Kidney (tissue), 14 donors: Measurements from ENCODE around the gene PRKCZ. TPM values are rescaled to one million over a fixed set of nuclear protein-coding genes. Genes with fewer than 3 reads are reported as not detected.

Experiments used
- DNase-seq, 5 donors: peaks; one replicate each; pipeline ENCODE4 v3.0.0-alpha.2; 2013 to 2020
- FAIRE-seq: peaks from 2 replicates; lab custom pipeline; 2012; peaks lifted over from hg19 to GRCh38; lab: Jason Lieb, UNC
- H3K27ac ChIP-seq, 2 donors: one replicate each; pipeline ENCODE4 v1.7.0; 2013; ENCODE audit warnings: low read depth in 2 of 2, low read length in 2 of 2, inconsistent platforms in 1 of 2
- H3K27me3 ChIP-seq: one replicate; pipeline ENCODE4 v1.7.1; 2013; ENCODE audit warnings: low read length, inconsistent platforms; ENCODE audit not compliant: control insufficient read depth, insufficient read depth
- H3K36me3 ChIP-seq, 3 donors: one replicate each; pipeline versions ENCODE4 v1.7.0 to v1.7.1; 2013; ENCODE audit warnings: low read length in 3 of 3, control low read depth in 1 of 3, inconsistent platforms in 1 of 3; ENCODE audit not compliant: insufficient read depth in 3 of 3, control insufficient read depth in 2 of 3
- H3K4me1 ChIP-seq, 3 donors: one replicate each; pipeline versions ENCODE4 v1.7.0 to v1.7.1; 2013; ENCODE audit warnings: low read length in 3 of 3, inconsistent platforms in 1 of 3, low read depth in 1 of 3; ENCODE audit not compliant: control insufficient read depth in 2 of 3, insufficient read depth in 2 of 3
- H3K4me3 ChIP-seq, 3 donors: one replicate each; pipeline versions ENCODE4 v1.7.0 to v1.8.1; 2013; ENCODE audit warnings: low read length in 3 of 3, control low read depth in 1 of 3, inconsistent platforms in 1 of 3
- H3K9ac ChIP-seq, 3 donors: one replicate each; pipeline versions ENCODE4 v1.7.0 to v1.7.1; 2013; ENCODE audit warnings: low read length in 3 of 3, control low read depth in 1 of 3, inconsistent platforms in 1 of 3
- H3K9me3 ChIP-seq, 3 donors: one replicate each; pipeline versions ENCODE4 v1.7.0 to v1.7.1; 2013; ENCODE audit warnings: low read length in 3 of 3, control low read depth in 1 of 3, inconsistent platforms in 1 of 3; ENCODE audit not compliant: control insufficient read depth in 2 of 3, insufficient read depth in 1 of 3
- CTCF ChIP-seq: IDR thresholded peaks from 3 replicates; pipeline ENCODE4 v1.5.1; 2012; ENCODE audit warnings: mild to moderate bottlenecking, moderate library complexity, borderline replicate concordance; ENCODE audit not compliant: insufficient read depth; ENCODE audit errors: extremely low read depth
- intact Hi-C: fragments of 100-400 bp; cut with DNase I; formaldehyde crosslinking; loops from one replicate; pipeline ENCODE4 v1.11.1; 2022
- polyA plus RNA-seq: library from polyadenylated mRNA; stranded (reverse); fragments of 350-450 nt; fragmentation: Illumina TruSeq; extraction: RNeasy Lipid Tissue Mini Kit (QIAGEN cat#74804); gene quantifications from one replicate; pipeline ENCODE4 v1.2.3, GENCODE V29; 2014; ENCODE audit warnings: low read depth, low replicate concordance; ENCODE audit not compliant: insufficient read depth
- total RNA-seq: library from RNA; stranded (reverse); fragmentation: NEBNext Ultra II Directional; extraction: Animal tissue kit (Norgen Biotek cat#: 25700); gene quantifications from one replicate; pipeline ENCODE4 v1.2.1, GENCODE V29; 2021
- donor health status: control.
- donor health status: control.
- donor health status: control.
- donor health status: control.
- donor health status: control.
- donor health status: DM: yes; HTN: yes; CAD: no.
- donor health status: Normal renal cell carcinoma (clear cell type).

The PRKCZ gene
- total and polyA plus RNA-seq, 2 donors from 2014 or later = 24.7 to 42.4 TPM

DNA sequence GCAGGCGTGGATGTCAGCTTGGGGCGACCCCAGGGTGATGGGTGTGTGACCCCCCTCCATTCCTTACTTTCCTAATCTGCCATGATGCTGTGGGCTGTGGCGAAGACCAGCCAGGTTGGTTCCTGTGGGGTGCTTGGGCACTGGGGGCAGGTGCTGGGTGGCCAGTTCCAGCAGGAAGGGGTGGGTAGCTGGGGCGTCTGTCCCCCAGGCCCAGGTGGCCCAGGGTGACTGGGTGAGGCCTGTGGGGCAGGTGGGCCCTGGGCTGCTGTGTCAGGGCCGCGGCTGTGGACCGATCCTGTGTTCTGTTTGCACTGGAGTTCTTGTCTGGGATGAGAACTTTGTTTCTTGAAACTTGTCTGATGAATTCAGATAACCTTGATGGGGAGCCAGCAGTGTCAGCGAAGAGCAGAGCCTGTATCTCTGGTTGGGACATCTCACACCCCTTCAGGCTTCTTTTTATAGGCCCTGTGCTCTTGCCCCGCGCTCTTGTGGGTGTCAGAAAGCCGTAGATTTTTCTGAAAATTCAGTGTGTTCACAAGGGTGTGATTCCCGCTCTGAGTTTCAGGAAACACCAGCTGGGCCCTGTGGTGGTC is 3.7 kb downstream of the PRKCZ start:
- no peak for TF ChIP-seq CTCF
- no peak for FAIRE-seq
- no peak overlapping the region for H3K4me3 ChIP-seq
- no peak overlapping the region for H3K9ac ChIP-seq
- peaks cover 2% of the 10 kb centered on the region for H3K27me3 ChIP-seq
- no peak overlapping the region for H3K27ac ChIP-seq
- peaks cover 0 to 2% (median 0%) of the 10 kb centered on the region in 3 donors for H3K36me3 ChIP-seq
- intact Hi-C loops = no loop called here
- peaks cover 0 to 11% (median 5%) of the 10 kb centered on the region in 3 donors for H3K4me1 ChIP-seq
- H3K9me3 ChIP-seq = no peaks in the 10 kb centered on the region
- peak in 2 of 5 donors; percentile 48 to 58 for DNase-seq

- Histone ChIP-seq H3K27ac (no peak overlapping the region), H3K27me3 (no peaks in the 10 kb centered on the region), H3K36me3 (peaks cover 0 to 6% (median 0%) of the 10 kb centered on the region in 3 donors), H3K9ac (no peak overlapping the region), H3K4me3 (no peak overlapping the region), H3K9me3 (no peaks in the 10 kb centered on the region), H3K4me1 (peaks cover 0 to 6% (median 2%) of the 10 kb centered on the region in 3 donors)
- intact Hi-C loops = no loop called here
- TF ChIP-seq CTCF = no peak
- FAIRE-seq = no peak
- no peak for DNase-seq
Observed at GRCh38 chr1:2054560-2054959, 4.3 kb downstream of the PRKCZ start.

- no peak overlapping the region for H3K27ac ChIP-seq
- no peak for DNase-seq
- FAIRE-seq = no peak
Observed at GRCh38 chr1:2055911-2056575, 5.8 kb downstream of the PRKCZ start.

More at GRCh38 chr1:2055911-2056575, 5.8 kb downstream of the PRKCZ start:
- Histone ChIP-seq H3K4me3 (no peak overlapping the region), H3K9ac (no peak overlapping the region), H3K9me3 (no peaks in the 10 kb centered on the region), H3K4me1 (peaks cover 0 to 6% (median 0%) of the 10 kb centered on the region in 3 donors), H3K36me3 (peaks cover 0 to 10% (median 0%) of the 10 kb centered on the region in 3 donors), H3K27me3 (no peaks in the 10 kb centered on the region)
- TF ChIP-seq CTCF = no peak
- intact Hi-C loops = no loop called here
